Upper lobe of left lung (tissue), 6 donors: ENCODE measurements around the gene RBMX2. TPM values are rescaled to one million over a fixed set of nuclear protein-coding genes. Genes with fewer than 3 reads are reported as not detected.
"Not testable (repeated sequence)": the region's sequence is repeated elsewhere in the genome, so short reads cannot be mapped to it uniquely, and the experiment has no call there.

Source experiments
- ATAC-seq, 2 donors: fragments of 200-7000 bp; cut with Tn5 transposase; one replicate each; pipeline ENCODE4 v1.9.1; 2022; ENCODE audit warnings: mild to moderate bottlenecking in 2 of 2, moderate library complexity in 2 of 2; ENCODE audit not compliant: low FRiP score in 2 of 2
- DNase-seq, 2 donors: peaks; one replicate each; pipeline ENCODE4 v3.0.0-alpha.2; 2019 to 2020
- H3K27ac ChIP-seq, 4 donors: fragments of 200-600 bp; sonication (generic); one replicate each; pipeline ENCODE4 v1.5.1; 2016 to 2019
- H3K27me3 ChIP-seq, 4 donors: fragments of 200-600 bp; sonication (generic); one replicate each; pipeline ENCODE4 v1.5.1; 2017 to 2019
- H3K36me3 ChIP-seq, 4 donors: fragments of 200-600 bp; sonication (generic); one replicate each; pipeline ENCODE4 v1.5.1; 2016 to 2019
- H3K4me1 ChIP-seq, 4 donors: fragments of 200-600 bp; sonication (generic); one replicate each; pipeline ENCODE4 v1.5.1; 2018 to 2019
- H3K4me3 ChIP-seq, 4 donors: fragments of 200-600 bp; sonication (generic); one replicate each; pipeline ENCODE4 v1.5.1; 2017 to 2019; ENCODE audit warnings: mild to moderate bottlenecking in 2 of 4, moderate library complexity in 1 of 4
- H3K9me3 ChIP-seq, 4 donors: fragments of 200-600 bp; sonication (generic); one replicate each; pipeline ENCODE4 v1.5.1; 2018 to 2019
- EP300 ChIP-seq, 4 donors: sonication (generic); formaldehyde crosslinking; IDR thresholded peaks; one replicate each; pipeline ENCODE4 v1.5.1; 2017; ENCODE audit warnings: antibody characterized with exemption in 4 of 4, control low read depth in 2 of 4
- POLR2A ChIP-seq, 4 donors: fragments of 450-650 bp; IDR thresholded peaks; one replicate each; pipeline ENCODE4 v1.5.1; 2016 to 2017; ENCODE audit warnings: antibody characterized with exemption in 4 of 4, mild to moderate bottlenecking in 2 of 4
- POLR2AphosphoS5 ChIP-seq, 2 donors: sonication (generic); formaldehyde crosslinking; IDR thresholded peaks; one replicate each; pipeline ENCODE4 v1.5.1; 2017; ENCODE audit warnings: antibody characterized with exemption in 2 of 2
- WGBS, 2 donors: methylation state at CpG; one replicate each; pipeline ENCODE4 v1.1.5; 2017 to 2018; 5-methylcytosine and 5-hydroxymethylcytosine counted together
- total RNA-seq, 6 donors: library from RNA; depleted of rRNA in 4 of 6; stranded (reverse); fragments of >200 nt in 4 of 6; gene quantifications; one replicate each; pipeline versions ENCODE4 v1.1.0 to v1.2.1, GENCODE V29; 2016 to 2021
- TF ChIP-seq, protein P1 (sequence below), 6 experiments: fragments of 450-650 bp in 4 of 6; fragments of 200-600 bp in 2 of 6; sonication (generic) in 2 of 6; IDR thresholded peaks; one replicate each; pipeline ENCODE4 v1.5.1; 2016 to 2019; ENCODE audit warnings: antibody characterized with exemption in 6 of 6
- donor health status: DM: no; HTN: no; CAD: no; lungs with moderate emphysema.
- donor health status: DM: no; HTN: yes; CAD: no; lungs with severe emphysema.

RBMX2 gene, protein sequence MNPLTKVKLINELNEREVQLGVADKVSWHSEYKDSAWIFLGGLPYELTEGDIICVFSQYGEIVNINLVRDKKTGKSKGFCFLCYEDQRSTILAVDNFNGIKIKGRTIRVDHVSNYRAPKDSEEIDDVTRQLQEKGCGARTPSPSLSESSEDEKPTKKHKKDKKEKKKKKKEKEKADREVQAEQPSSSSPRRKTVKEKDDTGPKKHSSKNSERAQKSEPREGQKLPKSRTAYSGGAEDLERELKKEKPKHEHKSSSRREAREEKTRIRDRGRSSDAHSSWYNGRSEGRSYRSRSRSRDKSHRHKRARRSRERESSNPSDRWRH
- 10 to 100 TPM in 5 of 6 donors, 1 to 10 TPM in 1; 6.0 to 21.0 (median 13.9) TPM for total RNA-seq

DNA sequence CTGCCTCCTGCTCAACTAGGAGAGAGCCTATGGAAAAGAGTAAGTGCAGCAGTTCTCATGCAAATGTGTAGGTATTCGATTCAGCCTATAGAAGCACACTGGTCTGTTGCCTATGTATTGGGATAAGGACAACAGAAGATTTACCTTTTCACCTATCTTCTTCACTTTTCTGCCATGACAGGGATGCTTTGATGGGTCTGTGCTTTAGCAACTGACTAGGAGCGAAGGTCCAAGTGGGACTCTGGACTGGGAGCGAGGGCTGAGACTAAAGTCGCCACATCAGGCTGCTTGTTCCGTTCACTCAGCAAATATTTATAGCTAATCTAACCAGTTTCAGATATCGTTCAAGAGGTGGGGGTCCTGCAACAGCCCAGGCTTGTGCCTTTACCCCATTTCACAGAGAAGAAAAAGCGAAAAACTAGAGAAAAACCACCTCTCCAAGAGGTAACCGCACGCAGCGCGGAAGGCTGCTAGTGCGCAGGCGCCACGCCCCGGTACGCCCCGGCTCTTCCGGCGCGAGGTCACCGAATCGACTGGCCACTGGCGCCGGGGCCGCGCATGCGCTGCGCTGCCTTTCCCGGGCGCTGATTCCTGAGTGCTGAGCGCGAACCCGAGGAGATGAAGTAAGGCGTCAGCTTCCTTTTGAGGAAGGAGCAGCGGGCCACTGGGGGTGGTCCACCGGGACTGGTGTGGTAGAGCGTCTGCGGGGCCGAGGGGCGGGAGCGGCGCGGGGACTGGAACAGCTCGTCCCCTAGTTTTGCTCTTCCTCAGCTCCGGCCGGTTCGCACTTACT lies at the start of gene RBMX2:
Gene RBMX2, plus strand, starts transcription at position 573 of the 793 bp plus-strand sequence. Its CDS starts 46 bp downstream, at position 619.
- peak; percentile 86 to 99 for ATAC-seq
- Histone ChIP-seq H3K36me3 (peaks cover 0 to 15% (median 0%) of the 10 kb centered on the region in 4 donors), H3K27me3 (no peaks in the 10 kb centered on the region), H3K9me3 (no peaks in the 10 kb centered on the region), H3K27ac (peak within 1 kb of the TSS; percentile 69 to 84 (median 80)), H3K4me1 (peaks cover 0 to 20% (median 0%) of the 10 kb centered on the region in 4 donors), H3K4me3 (peak within 1 kb of the TSS; percentile 1 to 72 (median 59))
- TF ChIP-seq EP300 (IDR thresholded peaks at IDR 0.05): no peak
- TF ChIP-seq POLR2AphosphoS5 (IDR thresholded peaks at IDR 0.05): peak; percentile 41 to 63
- peak in 2 of 4 donors; percentile 69 to 73 for TF ChIP-seq POLR2A (IDR thresholded peaks at IDR 0.05)
- WGBS, 2 donors: 0 to 41% methylated on average over 5 to 46 of the region's 47 CpGs
- peak; percentile 75 to 95 for DNase-seq

DNA sequence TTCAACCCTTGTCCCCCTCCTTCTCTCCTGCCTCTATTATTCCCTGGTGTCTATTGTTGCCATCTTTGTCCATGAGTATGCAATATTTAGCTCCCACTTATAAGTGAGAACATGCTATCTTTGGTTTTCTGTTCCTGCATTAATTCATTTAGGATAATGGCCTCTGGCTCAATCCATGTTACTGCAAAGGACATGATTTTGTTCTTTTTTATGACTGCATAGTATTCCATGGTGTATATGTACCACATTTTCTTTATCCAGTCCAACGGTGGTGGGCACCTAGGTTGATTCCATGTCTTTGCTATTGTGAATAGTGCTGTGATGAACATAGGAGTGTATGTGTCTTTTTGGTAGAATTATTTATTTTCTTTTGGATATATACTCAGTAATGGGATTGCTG lies 49.7 kb upstream of the RBMX2 start:
- H3K4me3 ChIP-seq, H3K9me3 ChIP-seq, DNase-seq, H3K27me3 ChIP-seq, H3K36me3 ChIP-seq, H3K4me1 ChIP-seq, H3K27ac ChIP-seq, ATAC-seq: not testable (repeated sequence)
- WGBS, 2 donors: 91 to 94% methylated on average over 1 of the region's 1 CpG

DNA sequence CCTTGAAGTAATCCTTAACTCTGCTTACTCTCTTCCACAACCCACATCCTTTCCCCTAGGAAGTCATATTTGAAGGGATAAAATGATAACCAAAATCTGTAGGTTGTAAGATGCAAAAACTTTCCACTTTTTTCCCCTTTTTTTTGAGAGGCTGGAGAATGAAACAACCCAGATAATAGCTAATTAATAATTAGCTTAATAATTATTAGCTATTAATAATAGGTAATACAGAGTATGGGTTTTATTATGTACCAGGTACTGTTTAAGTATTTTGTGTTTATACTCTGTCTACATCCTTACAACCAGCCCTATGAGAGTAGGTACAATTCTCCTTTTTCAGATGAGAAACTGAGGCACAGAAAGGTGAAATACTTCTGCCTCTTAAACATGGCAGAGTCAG lies 25.7 kb upstream of the RBMX2 start:
- no peak for ATAC-seq
- H3K9me3 ChIP-seq: no peaks in the 10 kb centered on the region
- H3K36me3 ChIP-seq: peaks cover 0 to 6% (median 0%) of the 10 kb centered on the region in 4 donors
- H3K4me1 ChIP-seq: no peaks in the 10 kb centered on the region
- no peak overlapping the region for H3K4me3 ChIP-seq
- no peaks in the 10 kb centered on the region for H3K27me3 ChIP-seq
- TF ChIP-seq, protein P1, sequence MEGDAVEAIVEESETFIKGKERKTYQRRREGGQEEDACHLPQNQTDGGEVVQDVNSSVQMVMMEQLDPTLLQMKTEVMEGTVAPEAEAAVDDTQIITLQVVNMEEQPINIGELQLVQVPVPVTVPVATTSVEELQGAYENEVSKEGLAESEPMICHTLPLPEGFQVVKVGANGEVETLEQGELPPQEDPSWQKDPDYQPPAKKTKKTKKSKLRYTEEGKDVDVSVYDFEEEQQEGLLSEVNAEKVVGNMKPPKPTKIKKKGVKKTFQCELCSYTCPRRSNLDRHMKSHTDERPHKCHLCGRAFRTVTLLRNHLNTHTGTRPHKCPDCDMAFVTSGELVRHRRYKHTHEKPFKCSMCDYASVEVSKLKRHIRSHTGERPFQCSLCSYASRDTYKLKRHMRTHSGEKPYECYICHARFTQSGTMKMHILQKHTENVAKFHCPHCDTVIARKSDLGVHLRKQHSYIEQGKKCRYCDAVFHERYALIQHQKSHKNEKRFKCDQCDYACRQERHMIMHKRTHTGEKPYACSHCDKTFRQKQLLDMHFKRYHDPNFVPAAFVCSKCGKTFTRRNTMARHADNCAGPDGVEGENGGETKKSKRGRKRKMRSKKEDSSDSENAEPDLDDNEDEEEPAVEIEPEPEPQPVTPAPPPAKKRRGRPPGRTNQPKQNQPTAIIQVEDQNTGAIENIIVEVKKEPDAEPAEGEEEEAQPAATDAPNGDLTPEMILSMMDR (IDR thresholded peaks at IDR 0.05): no peak
- TF ChIP-seq EP300 (IDR thresholded peaks at IDR 0.05): no peak
- no peak for TF ChIP-seq POLR2A (IDR thresholded peaks at IDR 0.05)
- no peak for TF ChIP-seq POLR2AphosphoS5 (IDR thresholded peaks at IDR 0.05)
- no peak overlapping the region for H3K27ac ChIP-seq
- no peak for DNase-seq

DNA sequence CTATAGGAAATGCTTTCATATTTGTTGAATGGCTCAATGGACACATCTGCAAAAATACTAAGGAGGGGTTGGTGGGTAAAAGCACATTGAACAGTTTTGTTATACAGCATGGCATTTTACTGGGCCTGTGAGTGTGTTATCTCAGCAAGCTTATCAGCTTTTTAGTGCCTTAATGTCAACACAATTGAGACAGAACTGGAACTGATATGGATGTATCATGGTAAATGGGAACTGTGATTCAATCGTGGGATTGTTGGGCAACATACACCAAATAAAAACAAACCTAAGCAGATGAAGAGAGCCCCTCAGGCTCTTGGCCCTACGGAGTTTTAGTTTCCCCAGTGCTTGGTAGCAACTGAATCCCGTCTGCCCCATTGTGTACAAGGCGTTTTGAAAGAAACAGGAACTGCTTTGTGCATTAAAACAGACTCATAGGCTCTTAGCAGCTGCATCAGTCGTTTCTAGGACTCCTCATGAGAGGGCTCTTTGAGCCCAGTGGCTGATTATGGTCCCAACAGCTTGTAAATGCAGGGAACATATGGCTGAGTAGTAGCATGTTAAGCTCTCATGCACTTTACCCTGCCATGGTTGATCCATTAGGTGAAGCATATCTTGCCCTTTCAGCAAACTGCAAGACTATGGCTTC lies 23.6 kb upstream of the RBMX2 start:
- H3K27ac ChIP-seq: no peak overlapping the region
- TF ChIP-seq POLR2AphosphoS5 (IDR thresholded peaks at IDR 0.05) (no peak), POLR2A (IDR thresholded peaks at IDR 0.05) (no peak), EP300 (IDR thresholded peaks at IDR 0.05) (no peak)
- TF ChIP-seq, protein P1 (IDR thresholded peaks at IDR 0.05): no peak
- peaks cover 0 to 3% (median 0%) of the 10 kb centered on the region in 4 donors for H3K36me3 ChIP-seq
- DNase-seq: no peak
- H3K9me3 ChIP-seq: no peaks in the 10 kb centered on the region
- H3K4me3 ChIP-seq: no peak overlapping the region
- no peaks in the 10 kb centered on the region for H3K27me3 ChIP-seq
- no peaks in the 10 kb centered on the region for H3K4me1 ChIP-seq
- 0 to 40% methylated on average over 2 to 5 of the region's 5 CpGs for WGBS, 2 donors
- no peak for ATAC-seq

DNA sequence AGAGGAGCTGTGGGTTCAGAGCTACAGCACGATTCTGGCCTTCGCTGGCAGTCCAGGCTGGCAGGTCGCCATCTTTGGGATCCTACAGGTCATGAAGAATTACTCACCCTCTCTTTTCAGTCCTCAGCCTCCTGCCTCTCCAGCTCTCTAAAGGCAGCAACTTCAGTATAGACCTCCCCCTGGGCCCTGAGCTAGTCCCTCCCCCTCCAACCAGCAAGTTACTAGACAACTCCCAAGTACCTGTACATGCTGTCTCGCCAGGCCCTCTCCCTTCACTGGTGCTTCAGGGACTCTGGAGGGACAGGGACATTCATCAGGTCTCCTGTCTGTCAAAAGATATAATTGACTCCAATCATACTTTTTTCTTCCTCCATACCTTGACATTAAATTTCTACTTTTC lies 16.3 kb upstream of the RBMX2 start, which contains the start of gene GPR119:
Gene GPR119, minus strand, starts transcription at position 155 of the 400 bp plus-strand sequence. CDS start 227 bp downstream, outside the sequence.
- no peaks in the 10 kb centered on the region for H3K27me3 ChIP-seq
- TF ChIP-seq, protein P1 (IDR thresholded peaks at IDR 0.05): no peak
- TF ChIP-seq POLR2AphosphoS5 (IDR thresholded peaks at IDR 0.05) (no peak), POLR2A (IDR thresholded peaks at IDR 0.05) (no peak), EP300 (IDR thresholded peaks at IDR 0.05) (no peak)
- no peaks in the 10 kb centered on the region for H3K36me3 ChIP-seq
- no peak within 1 kb of the TSS for H3K4me3 ChIP-seq
- ATAC-seq (no peak), DNase-seq (no peak)
- no peak within 1 kb of the TSS for H3K27ac ChIP-seq
- no peaks in the 10 kb centered on the region for H3K4me1 ChIP-seq
- 63 to 71% methylated on average over 1 to 4 of the region's 4 CpGs for WGBS, 2 donors
- no peaks in the 10 kb centered on the region for H3K9me3 ChIP-seq
